Pons (tissue), 1 donor: ENCODE data around the gene CRYBA4.

ENCODE experiments used
- DNase-seq: peaks from one replicate; pipeline ENCODE4 v3.0.0-alpha.2; 2016; ENCODE audit warnings: low spot score

Gene CRYBA4

DNA sequence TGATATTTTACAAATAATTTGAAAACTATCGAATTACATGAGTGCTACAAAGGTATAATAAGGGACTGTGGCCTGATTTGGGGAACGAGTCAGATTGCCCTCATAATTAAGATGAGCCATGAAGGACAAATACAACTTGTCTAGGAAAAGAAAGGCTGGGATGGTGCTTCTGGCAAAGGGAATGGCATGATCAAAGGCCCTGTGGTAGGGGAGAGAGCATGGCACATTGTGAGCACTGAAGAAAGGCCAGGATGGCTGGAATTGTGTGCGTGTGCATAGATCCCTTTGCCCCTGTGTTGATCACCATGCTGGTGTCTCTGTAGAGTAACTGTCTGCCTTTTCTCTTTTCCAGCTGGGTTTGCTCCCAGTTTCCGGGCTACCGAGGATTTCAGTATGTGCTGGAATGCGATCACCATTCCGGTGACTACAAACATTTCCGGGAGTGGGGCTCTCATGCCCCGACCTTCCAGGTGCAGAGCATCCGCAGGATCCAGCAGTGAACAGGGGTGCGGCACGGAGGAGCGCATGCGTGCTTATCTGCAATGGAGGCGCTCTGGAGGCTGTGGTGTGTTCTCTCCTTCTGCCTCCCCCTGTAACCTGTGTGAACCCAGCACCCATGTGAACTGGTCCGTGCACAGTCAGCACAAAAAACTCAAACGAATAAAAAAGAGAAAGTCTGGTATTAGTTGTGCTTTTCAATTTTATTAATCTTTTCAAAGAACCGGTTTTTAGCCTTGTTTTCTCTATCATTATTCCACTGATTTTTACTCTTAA lies 8.4 kb downstream of the CRYBA4 start:
- DNase-seq: no peak

DNA sequence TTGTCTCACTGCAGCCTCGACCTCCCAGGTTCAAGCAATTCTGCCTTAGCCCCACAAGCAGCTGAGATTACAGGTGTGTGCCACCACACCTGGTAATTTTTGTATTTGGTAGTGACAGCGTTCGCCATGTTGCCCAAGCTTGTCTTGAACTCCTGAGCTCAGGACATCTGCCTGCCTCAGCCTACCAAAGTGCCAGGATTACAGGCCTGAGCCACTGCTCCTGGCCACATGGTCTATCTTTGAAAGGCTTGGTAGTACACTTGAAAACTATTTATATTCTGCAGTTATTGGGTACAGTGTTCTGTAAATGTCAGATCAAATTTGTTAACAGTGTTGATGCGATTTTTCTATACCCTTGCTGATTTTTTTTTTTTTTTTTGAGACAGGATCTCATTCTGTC lies 9.5 kb downstream of the CRYBA4 start:
- no peak for DNase-seq

GRCh38 chr22:26632422-26633155 lies 10.8 kb downstream of the CRYBA4 start:
- DNase-seq: no peak

DNA sequence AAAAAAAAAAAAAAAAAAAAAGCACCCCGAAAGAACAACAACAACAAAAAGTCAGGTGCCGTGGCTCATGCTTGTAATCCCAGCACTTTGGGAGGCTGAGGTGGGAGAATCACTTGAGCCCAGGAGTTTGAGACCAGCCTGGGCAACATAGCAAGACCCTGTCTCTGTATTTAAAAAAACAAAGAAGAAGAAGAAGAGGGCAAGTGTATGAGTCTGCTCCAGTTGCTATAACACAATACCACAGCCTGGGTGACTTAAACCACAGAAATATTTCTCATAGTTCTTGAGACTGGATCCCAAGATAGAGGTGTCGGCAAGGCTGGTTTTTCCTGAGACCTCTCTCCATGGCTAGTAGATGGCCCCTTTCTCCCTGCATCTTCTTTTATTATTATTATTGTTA lies 12.4 kb downstream of the CRYBA4 start:
- no peak for DNase-seq

GRCh38 chr22:26635117-26635516 lies 13.4 kb downstream of the CRYBA4 start:
- no peak for DNase-seq

DNA sequence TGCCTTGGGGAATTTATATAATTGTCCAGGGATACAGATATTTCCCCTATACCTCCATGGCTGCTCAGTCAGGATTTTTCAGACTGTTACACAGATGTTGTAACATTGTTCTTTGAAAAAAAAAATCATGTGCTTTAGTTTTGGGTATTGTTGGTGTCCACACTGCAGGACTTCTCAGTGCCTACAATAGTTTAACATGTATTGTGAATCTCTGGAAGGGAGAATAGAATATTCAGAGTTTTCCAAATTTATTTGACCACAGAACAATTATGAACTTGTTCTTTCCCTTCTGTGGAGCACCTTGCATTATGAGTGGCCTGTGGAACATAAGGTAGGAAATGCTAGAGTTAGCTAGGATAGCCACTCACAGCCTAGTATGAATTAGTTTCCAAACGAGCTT lies 14.5 kb downstream of the CRYBA4 start:
- no peak for DNase-seq

- no peak for DNase-seq
These were observed 21.0 kb downstream of the CRYBA4 start for GRCh38 chr22:26642465-26643417.

DNA sequence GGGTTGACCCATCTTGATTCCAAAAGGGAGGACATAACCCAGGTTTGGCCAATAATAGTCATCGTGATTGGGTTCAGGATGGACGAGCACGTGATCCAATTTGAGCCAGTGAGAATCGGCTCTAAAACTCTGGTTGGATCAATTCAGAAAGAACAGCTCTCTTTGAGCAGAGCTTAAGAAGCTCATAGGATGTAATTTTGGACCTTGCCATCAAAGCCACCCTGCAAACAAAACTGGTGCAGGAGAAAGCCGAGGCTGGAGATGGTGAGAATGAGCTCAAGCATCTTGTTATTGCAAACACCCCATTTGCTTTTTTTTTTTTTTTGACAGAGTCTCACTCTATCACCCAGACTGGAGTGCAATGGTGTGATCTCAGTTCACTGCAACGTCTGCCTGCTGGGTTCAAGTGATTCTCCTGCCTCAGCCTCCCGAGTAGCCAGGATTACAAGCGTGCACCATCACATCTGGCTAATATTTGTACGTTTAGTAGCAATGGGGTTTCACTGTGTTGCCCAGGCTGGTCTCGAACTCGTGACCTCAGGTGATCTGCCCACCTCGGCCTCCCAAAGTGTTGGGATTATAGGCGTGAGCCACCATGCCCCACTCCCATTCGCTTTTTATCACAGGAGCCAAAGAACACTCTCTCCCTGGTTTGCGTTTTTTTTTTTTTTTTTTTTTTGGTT lies 21.8 kb downstream of the CRYBA4 start:
- DNase-seq: no peak

DNA sequence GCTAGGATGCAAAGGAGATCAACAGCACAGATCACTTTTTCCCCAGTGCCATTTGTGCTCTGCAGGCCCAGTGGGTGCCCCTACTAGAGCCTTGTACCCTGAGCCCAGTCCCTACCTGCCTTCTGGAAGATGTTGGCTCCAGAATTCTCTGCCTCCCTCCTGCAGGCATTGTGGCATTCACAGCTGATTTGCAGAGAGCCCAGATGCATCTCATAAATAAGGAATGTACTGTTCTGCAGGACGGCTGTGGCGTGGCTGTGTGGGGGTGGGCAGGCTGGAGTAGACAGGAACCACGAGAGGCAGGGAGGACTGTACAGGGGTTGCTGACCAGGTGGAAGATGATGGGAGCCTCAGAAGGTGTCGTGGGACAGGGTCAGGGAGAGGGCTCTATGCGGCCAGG lies 24.4 kb downstream of the CRYBA4 start:
- no peak for DNase-seq

DNA sequence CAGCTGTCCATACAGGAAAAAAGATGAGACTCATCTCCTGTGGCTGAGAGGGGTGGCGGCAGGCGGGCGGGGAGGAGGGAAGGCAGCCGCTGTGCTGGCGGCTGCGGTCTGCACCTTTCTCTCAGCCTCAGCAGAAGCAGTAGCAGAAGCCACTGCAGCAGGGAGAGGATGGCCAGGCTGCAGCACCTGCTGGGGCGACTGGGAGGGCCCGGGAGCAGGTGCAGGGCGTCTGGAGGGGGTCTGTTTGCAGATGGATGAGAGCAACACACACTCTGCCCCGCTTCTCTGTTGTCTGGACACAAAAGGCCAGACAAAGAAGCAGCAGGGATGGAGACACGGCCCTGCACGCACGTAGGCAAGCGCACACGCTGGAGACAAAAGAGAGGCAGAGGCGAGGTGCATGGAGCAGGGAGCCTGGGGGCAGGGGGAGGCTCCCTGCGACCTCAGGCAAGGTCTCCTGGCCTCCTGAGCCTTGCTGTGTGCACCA lies 26.3 kb downstream of the CRYBA4 start:
- no peak for DNase-seq

DNA sequence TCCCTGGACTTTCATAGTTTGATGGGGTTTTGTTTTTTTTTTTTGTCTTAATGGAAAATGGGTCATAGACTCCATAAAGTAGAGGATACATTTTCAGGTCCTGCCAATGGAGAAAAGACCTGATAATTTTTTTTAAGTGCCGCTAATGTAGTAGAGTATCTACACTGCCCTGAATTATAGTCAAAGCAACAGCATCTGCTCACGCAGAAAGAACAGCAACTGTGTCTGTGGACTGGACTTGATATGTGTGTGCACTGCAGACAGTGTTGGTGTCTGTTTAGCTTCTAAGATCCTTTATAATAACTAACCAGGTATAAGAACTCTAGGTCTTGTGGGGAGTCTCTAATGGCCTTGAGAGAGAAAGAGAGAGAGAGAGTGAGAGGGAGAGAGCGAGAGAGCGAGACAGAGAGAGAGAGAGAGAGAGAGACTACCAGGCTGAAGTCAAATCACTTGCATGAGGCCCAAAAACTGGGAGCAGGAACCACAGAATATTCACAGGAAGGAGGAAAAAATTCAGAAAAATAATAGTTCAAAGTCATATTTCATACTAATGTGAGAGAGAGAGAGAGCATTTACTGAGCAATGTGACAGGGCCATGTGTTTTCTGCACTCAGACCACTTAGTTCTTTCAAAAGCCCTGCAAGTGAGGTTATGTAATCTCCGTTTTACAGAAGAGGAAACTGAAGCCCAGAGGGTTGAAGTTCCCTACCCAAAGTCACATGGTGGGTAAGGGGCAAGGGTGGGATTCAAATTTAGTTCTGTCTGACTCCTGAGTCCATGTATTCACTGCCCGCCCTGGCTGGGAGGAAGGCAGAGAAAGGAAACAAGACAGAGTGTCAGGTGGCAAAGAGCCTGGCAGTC lies 27.0 kb downstream of the CRYBA4 start:
- DNase-seq: peak; percentile 69

- DNase-seq: no peak
These were observed 29.1 kb downstream of the CRYBA4 start for GRCh38 chr22:26650722-26651421.

DNA sequence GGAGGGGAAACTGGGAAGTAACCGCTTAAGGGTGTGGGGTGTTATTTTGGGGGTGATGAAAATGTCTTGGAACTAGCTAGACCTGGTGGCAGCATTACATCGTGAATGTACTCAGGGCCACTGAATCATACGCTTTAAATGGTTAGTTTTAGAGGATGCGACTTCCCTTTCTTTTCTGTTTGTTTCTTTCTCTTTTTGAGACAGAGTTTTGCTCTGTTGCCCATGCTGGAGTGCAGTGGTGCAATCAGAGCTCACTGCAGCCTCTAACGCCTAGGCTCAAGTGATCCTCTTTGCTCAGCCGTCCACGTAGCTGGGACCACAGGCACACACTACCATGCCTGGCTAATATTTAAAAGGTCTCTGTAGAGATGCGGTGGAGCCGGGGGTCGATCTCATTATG lies 30.1 kb downstream of the CRYBA4 start:
- DNase-seq: no peak

DNA sequence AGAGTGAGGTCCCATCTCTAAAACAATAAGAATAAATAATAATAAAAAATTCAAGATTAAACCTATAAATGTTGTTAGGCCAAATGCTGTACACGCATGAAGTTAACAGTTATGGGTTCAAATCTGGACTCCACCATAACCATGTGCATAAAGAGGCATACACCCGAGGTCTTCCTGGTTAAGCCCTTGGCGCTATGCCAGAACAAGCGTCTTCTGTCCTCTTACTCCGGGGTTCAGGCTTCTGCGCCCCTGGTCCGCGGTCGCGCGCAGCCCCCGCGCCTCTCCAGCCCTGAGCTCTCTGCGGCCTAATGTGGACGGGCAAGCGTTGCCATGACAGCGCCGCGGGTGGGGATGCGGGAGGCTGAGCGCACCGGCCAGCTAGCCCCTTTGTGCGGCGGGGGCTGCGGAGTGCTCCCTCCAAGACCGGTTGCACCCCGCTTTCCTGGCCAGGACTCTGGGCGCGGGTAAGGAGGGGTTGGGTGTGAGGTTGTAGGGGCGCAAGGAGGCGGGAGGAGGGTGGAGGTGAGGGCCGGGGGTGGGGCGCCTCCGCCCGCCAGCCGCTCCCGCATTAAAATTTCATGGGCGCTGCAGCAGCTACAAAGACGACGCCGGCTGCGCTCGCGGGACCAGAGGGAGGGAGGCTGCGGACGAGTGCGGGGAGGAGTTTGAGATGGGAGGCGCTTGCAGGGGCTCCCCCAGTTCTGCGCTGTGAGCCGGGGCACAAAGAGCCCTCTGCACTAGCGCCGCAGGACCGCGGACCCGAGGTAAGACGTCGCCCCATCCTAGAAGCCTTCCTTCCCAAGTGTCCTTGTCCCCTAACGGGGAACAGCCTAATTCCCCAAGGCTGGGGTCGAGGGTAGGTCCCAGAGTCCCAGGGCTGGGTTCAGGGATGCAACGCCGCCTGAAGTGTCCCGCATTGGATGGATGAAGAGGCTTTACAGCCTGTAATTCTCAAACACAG lies 35.4 kb downstream of the CRYBA4 start, which contains the start of gene MIAT:
Gene MIAT, plus strand, starts transcription at position 698 of the 961 bp plus-strand sequence.
- DNase-seq: no peak

- DNase-seq: no peak
These were observed 36.4 kb downstream of the CRYBA4 start for GRCh38 chr22:26658161-26658560.

GRCh38 chr22:26658671-26659478 lies 37.1 kb downstream of the CRYBA4 start:
- no peak for DNase-seq

GRCh38 chr22:26660356-26660755 lies 38.6 kb downstream of the CRYBA4 start:
- DNase-seq: no peak
